Measurements from ENCODE around the gene NAT16.

GRCh38 chr7:101200504-101200861 is 20.4 kb upstream of the NAT16 start:
- TF ChIP-seq CTCF (IDR thresholded peaks at IDR 0.05), result no peak
- no peak for TF ChIP-seq EZH2 (IDR thresholded peaks at IDR 0.05; ENCODE audit: borderline replicate concordance, insufficient read depth, low read depth, low read length, poor library complexity, severe bottlenecking)

Data from B cell (primary cell).